Endothelial cell of umbilical vein (primary cell): ENCODE results near the gene EDAR.

Experiments used
- GATA2 ChIP-seq: IDR thresholded peaks from 2 replicates; pipeline ENCODE4 v1.7.0; 2011; ENCODE audit warnings: low read depth, mild to moderate bottlenecking, moderate library complexity, mixed read lengths, low read length; ENCODE audit not compliant: insufficient read length, insufficient read depth
- POLR2A ChIP-seq: IDR thresholded peaks from 2 replicates; pipeline ENCODE4 v1.6.1; 2012; ENCODE audit warnings: low read depth, mild to moderate bottlenecking, control low read depth, low read length
- POLR2AphosphoS5 ChIP-seq: IDR thresholded peaks from 2 replicates; pipeline ENCODE4 v1.6.1; 2012; ENCODE audit warnings: low read depth, mild to moderate bottlenecking, control low read depth, low read length, moderate library complexity; ENCODE audit not compliant: insufficient read depth
- TF ChIP-seq, protein P1 (sequence below), 2 donors: IDR thresholded peaks; 1 replicate in 1 of 2; 2 replicates in 1 of 2; pipeline ENCODE4 v1.5.1; 2011; ENCODE audit warnings: low read length in 2 of 2, mild to moderate bottlenecking in 2 of 2, moderate library complexity in 2 of 2, control low read depth in 1 of 2, inconsistent platforms in 1 of 2, low read depth in 1 of 2; ENCODE audit not compliant: insufficient read depth in 1 of 2; ENCODE audit errors: extremely low read depth in 1 of 2

DNA sequence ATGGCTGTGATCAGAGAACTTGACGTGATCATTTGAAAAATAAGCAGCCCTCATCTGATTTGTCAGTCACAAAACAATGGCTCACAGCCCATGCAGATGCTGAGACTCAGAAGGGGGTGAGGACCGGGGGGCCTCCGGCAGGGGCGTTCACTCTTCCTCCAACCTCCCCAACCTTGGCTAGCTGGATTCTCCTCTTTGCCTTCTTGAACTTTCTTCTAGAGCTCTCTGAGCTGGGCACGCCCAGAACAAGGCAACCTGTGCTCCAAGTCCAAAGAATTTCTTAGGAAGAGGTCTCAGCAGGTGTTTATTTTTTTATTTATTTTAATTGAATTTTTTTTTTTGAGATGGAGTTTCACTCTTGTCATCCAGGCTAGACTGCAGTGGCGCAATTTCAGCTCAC lies 16.4 kb downstream of the EDAR start:
- TF ChIP-seq POLR2A (no peak), POLR2AphosphoS5 (no peak), GATA2 (no peak)
- TF ChIP-seq, protein P1, sequence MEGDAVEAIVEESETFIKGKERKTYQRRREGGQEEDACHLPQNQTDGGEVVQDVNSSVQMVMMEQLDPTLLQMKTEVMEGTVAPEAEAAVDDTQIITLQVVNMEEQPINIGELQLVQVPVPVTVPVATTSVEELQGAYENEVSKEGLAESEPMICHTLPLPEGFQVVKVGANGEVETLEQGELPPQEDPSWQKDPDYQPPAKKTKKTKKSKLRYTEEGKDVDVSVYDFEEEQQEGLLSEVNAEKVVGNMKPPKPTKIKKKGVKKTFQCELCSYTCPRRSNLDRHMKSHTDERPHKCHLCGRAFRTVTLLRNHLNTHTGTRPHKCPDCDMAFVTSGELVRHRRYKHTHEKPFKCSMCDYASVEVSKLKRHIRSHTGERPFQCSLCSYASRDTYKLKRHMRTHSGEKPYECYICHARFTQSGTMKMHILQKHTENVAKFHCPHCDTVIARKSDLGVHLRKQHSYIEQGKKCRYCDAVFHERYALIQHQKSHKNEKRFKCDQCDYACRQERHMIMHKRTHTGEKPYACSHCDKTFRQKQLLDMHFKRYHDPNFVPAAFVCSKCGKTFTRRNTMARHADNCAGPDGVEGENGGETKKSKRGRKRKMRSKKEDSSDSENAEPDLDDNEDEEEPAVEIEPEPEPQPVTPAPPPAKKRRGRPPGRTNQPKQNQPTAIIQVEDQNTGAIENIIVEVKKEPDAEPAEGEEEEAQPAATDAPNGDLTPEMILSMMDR (IDR thresholded peaks at IDR 0.05; ENCODE audit: extremely low read depth in 1 of 2, insufficient read depth in 1 of 2, low read depth in 1 of 2, low read length in 2 of 2): no peak
